ENCODE data around the gene THBD. TPM values are rescaled to one million over a fixed set of nuclear protein-coding genes. Genes with fewer than 3 reads are reported as not detected.

THBD gene
- total RNA-seq, 1 experiment from 2014 or later, result 0.28 TPM

- no peak overlapping the region for H3K27ac Mint-ChIP-seq
- H2BK5ac ChIP-seq (ENCODE audit: insufficient read length, low read length), result no peak overlapping the region
- no peak overlapping the region for H3K14ac ChIP-seq (ENCODE audit: insufficient read depth, low read length)
- H3K56ac ChIP-seq (ENCODE audit: insufficient read length, low read depth, low read length), result no peak overlapping the region
- no peak overlapping the region for H3K18ac ChIP-seq (ENCODE audit: insufficient read length, low read depth, low read length)
- no peak overlapping the region for H4K5ac ChIP-seq (ENCODE audit: insufficient read length, low read depth, low read length)
- H3T11ph ChIP-seq (ENCODE audit: low read length), result no peak overlapping the region
- no peaks in the 10 kb centered on the region for H3K27me3 ChIP-seq (ENCODE audit: insufficient read depth, low read length)
- H4K91ac ChIP-seq (ENCODE audit: insufficient read length, low read depth, low read length), result no peak overlapping the region
- no peak overlapping the region for H2BK20ac ChIP-seq (ENCODE audit: low read depth, low read length, poor library complexity, severe bottlenecking)
- no peak overlapping the region for H2AFZ ChIP-seq (ENCODE audit: low read length)
- no peaks in the 10 kb centered on the region for H3K9me3 Mint-ChIP-seq
- WGBS (ENCODE audit: extremely low coverage, insufficient read length, low lambda C conversion rate), result no CpG with 5 or more reads among the region's 5 CpGs
- H3K4me1 ChIP-seq (ENCODE audit: insufficient read depth, low read length), result peaks cover 5% of the 10 kb centered on the region; the same call in 1 of the 2 replicates
- H3K79me1 ChIP-seq (ENCODE audit: insufficient read depth, low read depth, low read length, poor library complexity, severe bottlenecking), result no peaks in the 10 kb centered on the region
- no peak overlapping the region for H2AK5ac ChIP-seq (ENCODE audit: insufficient read length, low read length)
- no peaks in the 10 kb centered on the region for H3K36me3 Mint-ChIP-seq (ENCODE audit: insufficient read depth in 1 of 3, low read depth in 3 of 3)
- no peak overlapping the region for H2BK120ac ChIP-seq (ENCODE audit: low read depth, low read length, poor library complexity, severe bottlenecking)
- H3K4me1 Mint-ChIP-seq, result peaks cover 7 to 10% of the 10 kb centered on the region in 2 experiments
- TF ChIP-seq CTCF (conservative IDR thresholded peaks at IDR 0.05), result no peak
- no peak overlapping the region for H3K23ac ChIP-seq (ENCODE audit: insufficient read length, low read depth, low read length)
- no peaks in the 10 kb centered on the region for H3K79me2 ChIP-seq (ENCODE audit: insufficient read depth, low read length)
- no peaks in the 10 kb centered on the region for H3K27me3 Mint-ChIP-seq (ENCODE audit: low read depth)
- no peak overlapping the region for H2BK15ac ChIP-seq (ENCODE audit: low read depth, low read length)
- no peak overlapping the region for H3K27ac ChIP-seq (ENCODE audit: insufficient read length, low read depth, low read length)
- H3K9ac ChIP-seq (ENCODE audit: extremely low read depth, insufficient read length, low read length), result no peak overlapping the region
- H3K4me2 ChIP-seq (ENCODE audit: insufficient read depth, insufficient read length, low read length), result no peak overlapping the region
- no peak overlapping the region for H3K4ac ChIP-seq (ENCODE audit: low read depth, low read length)
- no peak overlapping the region for H2BK12ac ChIP-seq (ENCODE audit: insufficient read length, low read depth, low read length)
- H4K8ac ChIP-seq (replicated peaks; ENCODE audit: insufficient read length, low read depth, low read length), result no peak overlapping the region
- H4K20me1 ChIP-seq (ENCODE audit: control insufficient read depth, insufficient read depth, insufficient read length), result no peaks in the 10 kb centered on the region
- DNase-seq, result no peak
- H3K9me3 ChIP-seq (ENCODE audit: control insufficient read depth, low read depth, low read length), result no peaks in the 10 kb centered on the region
- no peak overlapping the region for H3K4me3 Mint-ChIP-seq
- H3K23me2 ChIP-seq (ENCODE audit: insufficient read length, low read depth, low read length, poor library complexity, severe bottlenecking), result no peaks in the 10 kb centered on the region
Observed at GRCh38 chr20:23010096-23010495, 39.4 kb downstream of the THBD start.
